HG02870 (cell line): ENCODE results near the gene ZNF575.

Source experiments
- ATAC-seq: cut with Tn5 transposase; IDR thresholded peaks from one replicate; pipeline ENCODE4 v1.9.1; 2021; ENCODE audit warnings: mild to moderate bottlenecking, moderate library complexity; ENCODE audit not compliant: unreplicated experiment

The ZNF575 gene, protein sequence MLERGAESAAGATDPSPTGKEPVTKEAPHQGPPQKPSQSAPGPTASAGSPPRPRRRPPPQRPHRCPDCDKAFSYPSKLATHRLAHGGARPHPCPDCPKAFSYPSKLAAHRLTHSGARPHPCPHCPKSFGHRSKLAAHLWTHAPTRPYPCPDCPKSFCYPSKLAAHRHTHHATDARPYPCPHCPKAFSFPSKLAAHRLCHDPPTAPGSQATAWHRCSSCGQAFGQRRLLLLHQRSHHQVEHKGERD

GRCh38 chr19:43532962-43533545, at the start of gene ZNF575:
TSS of gene ZNF575 (plus strand) at chr19:43533188. CDS start at chr19:43534423, 1,235 bp downstream.
- peak; percentile 56 for ATAC-seq

- ATAC-seq, result no peak
These were observed 49.7 kb upstream of the ZNF575 start for GRCh38 chr19:43483281-43483680.

DNA sequence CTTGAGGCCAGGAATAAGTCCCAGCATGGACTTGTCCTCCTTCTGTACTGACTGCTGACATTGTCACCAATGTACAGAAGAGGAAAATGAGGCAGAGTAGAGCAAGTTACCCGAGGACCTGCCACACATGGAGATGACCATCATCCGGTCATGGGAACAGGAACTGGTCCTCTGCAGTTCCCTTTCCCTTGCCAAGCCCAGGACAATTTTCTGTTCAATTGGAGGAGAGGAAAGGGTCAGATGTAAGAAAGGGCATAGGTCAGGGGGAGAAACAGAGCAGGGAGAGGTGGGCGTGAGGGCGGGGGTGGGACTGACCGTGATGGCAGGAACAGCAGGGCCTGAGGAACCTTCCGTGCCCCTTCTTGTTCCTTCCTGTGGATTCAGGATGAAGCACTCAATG, 47.0 kb upstream of the ZNF575 start:
- ATAC-seq, result no peak

DNA sequence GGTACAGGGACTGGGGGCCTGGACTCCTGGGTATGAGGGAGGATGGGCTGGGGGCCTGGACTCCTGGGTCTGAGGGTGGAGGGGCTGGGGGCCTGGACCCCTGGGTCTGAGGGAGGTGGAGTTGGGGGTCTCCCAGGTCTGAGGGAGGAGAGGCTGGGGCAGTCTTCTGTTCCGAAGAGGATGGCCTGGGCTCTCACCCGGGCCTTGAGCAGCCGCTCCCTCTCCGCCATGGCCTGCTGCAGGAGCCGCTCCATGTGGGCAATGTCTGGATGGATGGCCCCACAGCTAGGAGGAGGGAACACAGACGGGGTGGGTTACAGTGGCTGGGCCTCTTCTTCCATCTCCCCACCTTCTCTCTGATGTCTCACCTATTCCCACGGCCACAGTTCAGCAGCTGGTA, 46.6 kb upstream of the ZNF575 start:
- no peak for ATAC-seq

DNA sequence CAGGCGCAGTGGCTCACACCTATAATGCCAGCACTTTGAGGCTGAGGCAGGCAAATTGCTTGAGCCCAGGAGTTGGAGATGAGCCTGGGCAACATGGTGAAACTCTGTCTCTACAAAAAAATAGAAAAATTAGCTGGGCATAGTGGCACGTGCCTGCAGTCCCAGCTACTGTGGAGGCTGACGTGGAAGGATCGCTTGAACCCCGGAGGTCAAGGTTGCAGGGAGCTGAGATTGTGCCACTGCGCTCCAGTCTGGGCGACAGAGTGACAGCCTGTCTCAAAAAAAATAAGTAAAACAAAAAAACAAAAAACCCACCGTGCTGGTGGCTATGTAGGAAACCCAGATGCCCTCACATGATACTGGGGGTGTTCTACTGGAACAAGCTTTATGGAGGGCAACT, 44.8 kb upstream of the ZNF575 start:
- ATAC-seq, result no peak

GRCh38 chr19:43489310-43489709, 43.7 kb upstream of the ZNF575 start:
- no peak for ATAC-seq

GRCh38 chr19:43489979-43490599, 42.9 kb upstream of the ZNF575 start:
- no peak for ATAC-seq

- ATAC-seq, result no peak
These were observed 42.2 kb upstream of the ZNF575 start for GRCh38 chr19:43490759-43491158.

DNA sequence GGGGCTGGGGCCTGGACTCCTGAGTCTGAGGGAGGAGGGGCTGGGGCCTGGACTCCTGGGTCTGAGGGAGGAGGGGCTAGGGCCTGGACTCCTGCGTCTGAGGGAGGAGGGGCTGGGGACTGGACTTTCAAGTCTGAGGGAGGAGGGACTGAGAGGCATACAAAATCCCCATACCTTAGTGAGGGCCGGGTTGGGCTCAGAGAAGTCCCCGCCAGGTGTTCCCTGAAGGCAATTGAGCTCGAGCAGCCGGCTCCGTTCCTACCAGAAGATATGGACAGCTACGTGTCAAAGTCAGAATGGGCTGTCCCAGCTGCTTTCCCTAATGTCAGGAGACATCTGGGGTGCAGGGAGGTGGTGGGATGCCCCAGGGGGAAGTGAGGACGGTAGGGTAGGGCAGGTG, 37.9 kb upstream of the ZNF575 start:
- ATAC-seq, result no peak

DNA sequence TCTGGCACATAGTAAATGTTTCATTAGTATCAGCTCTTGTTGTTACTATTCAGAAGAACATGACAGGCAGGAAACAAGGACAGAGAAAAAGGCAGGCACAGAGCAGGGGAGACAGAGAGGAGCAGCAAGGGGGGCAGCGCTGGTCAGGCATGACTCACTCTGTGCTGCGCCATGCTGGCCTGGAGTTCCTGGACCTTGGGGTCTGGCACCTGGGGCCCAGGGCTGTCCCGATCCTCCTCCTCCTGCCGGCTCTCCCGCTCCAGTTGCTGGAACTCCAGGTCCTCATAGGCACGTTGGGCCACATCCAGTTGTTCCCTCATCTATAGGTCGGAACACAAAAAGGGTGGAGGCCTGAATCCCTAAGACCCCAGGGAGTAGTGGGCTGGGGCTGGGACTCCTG, 36.0 kb upstream of the ZNF575 start:
- no peak for ATAC-seq

- ATAC-seq, result no peak
These were observed 34.6 kb upstream of the ZNF575 start for GRCh38 chr19:43498233-43498842.

- no peak for ATAC-seq
These were observed 33.9 kb upstream of the ZNF575 start for GRCh38 chr19:43499042-43499441.

DNA sequence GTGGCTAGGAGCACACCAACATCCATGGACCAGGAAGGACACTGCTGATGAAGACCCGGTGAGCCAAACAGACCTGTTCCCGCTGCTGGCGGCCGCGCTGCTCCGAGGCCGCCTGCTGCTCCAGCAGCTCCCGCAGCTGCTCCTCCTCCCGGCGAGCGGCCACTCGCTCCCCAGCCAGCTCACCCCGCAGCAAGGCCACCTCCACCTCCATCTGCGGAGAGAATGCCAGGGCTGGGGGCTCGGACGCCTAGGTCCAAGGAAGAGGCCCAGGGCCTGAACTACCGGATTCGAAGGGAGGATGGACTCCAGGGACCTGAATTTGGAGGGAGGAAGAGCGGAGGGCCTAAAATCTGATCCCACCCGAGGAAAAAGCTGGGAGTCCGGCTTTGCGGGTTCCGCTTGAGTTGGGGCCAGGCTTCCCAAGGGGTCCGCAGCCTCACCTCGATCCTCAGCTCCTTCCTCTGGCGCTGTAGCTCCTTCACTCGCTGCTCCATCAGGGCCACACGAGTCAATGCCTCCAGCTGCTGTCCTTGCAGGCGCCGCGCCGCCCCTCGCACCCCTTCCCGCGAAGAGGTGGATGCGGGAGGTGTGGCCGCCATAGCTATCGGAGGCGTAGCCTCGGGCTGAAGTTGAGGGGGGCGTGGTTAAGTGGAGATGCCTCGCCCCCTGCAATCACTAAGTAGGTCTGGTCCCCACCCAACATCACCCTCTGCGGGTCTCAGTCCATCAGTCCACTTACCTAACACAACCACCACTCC, 31.1 kb upstream of the ZNF575 start:
- no peak for ATAC-seq

GRCh38 chr19:43502419-43502976, 30.5 kb upstream of the ZNF575 start:
- ATAC-seq, result no peak

GRCh38 chr19:43503501-43504425, 29.2 kb upstream of the ZNF575 start:
- peak; percentile 84 for ATAC-seq

- ATAC-seq, result peak; percentile 5
These were observed 28.4 kb upstream of the ZNF575 start, which contains the start of gene PHLDB3 for GRCh38 chr19:43504426-43505185. TSS of gene PHLDB3 (minus strand) at chr19:43504746. CDS start at chr19:43504118, 628 bp downstream.

- ATAC-seq, result no peak
These were observed 27.9 kb upstream of the ZNF575 start for GRCh38 chr19:43505186-43505456.

- ATAC-seq, result no peak
These were observed 27.0 kb upstream of the ZNF575 start for GRCh38 chr19:43505941-43506340.

GRCh38 chr19:43506629-43507028, 26.4 kb upstream of the ZNF575 start:
- ATAC-seq, result no peak
